GM18526 (cell line): Measurements from ENCODE around the gene SH3TC1.

Source experiments
- POLR2A ChIP-seq: IDR thresholded peaks from 3 replicates; pipeline ENCODE4 v1.6.1; 2011; ENCODE audit not compliant: insufficient read length; ENCODE audit errors: extremely low read depth

The SH3TC1 gene

GRCh38 chr4:8242782-8243560 is 43.9 kb downstream of the SH3TC1 start:
- TF ChIP-seq POLR2A = no peak

- TF ChIP-seq POLR2A = no peak
Measured at GRCh38 chr4:8244001-8244757, 45.1 kb downstream of the SH3TC1 start.

- no peak for TF ChIP-seq POLR2A
Measured at GRCh38 chr4:8244931-8245460, 45.9 kb downstream of the SH3TC1 start.

GRCh38 chr4:8245884-8246833 is 47.1 kb downstream of the SH3TC1 start:
- no peak for TF ChIP-seq POLR2A

GRCh38 chr4:8247047-8247930 is 48.2 kb downstream of the SH3TC1 start:
- TF ChIP-seq POLR2A = no peak

- TF ChIP-seq POLR2A = no peak
Measured at GRCh38 chr4:8248091-8248490, 49.0 kb downstream of the SH3TC1 start.

GRCh38 chr4:8250227-8250626 is 51.1 kb downstream of the SH3TC1 start:
- TF ChIP-seq POLR2A = no peak

- TF ChIP-seq POLR2A = no peak
Measured at GRCh38 chr4:8250637-8251036, 51.5 kb downstream of the SH3TC1 start.

- no peak for TF ChIP-seq POLR2A
Measured at GRCh38 chr4:8251110-8251883, 52.2 kb downstream of the SH3TC1 start.

- TF ChIP-seq POLR2A = no peak
Measured at GRCh38 chr4:8252301-8253173, 53.4 kb downstream of the SH3TC1 start.

GRCh38 chr4:8254076-8254475 is 55.0 kb downstream of the SH3TC1 start:
- TF ChIP-seq POLR2A = no peak

- TF ChIP-seq POLR2A = no peak
Measured at GRCh38 chr4:8255698-8256441, 56.8 kb downstream of the SH3TC1 start.
